Activated effector memory CD4-positive, alpha-beta T cell treated with anti-CD3 and anti-CD28 coated beads, Interleukin-2, amount 50 U/mL, for 16 hours (primary cell): ENCODE data around the gene ADAM17.
"Not testable (repeated sequence)": the region's sequence is repeated elsewhere in the genome, so short reads cannot be mapped to it uniquely, and the experiment has no call there.

ENCODE experiments used
- DNase-seq: peaks from one replicate; pipeline ENCODE4 v3.0.0-alpha.2; 2020

The ADAM17 gene

GRCh38 chr2:9555297-9556120 lies at the start of gene ADAM17:
ADAM17 (minus strand) TSS chr2:9555830; CDS start chr2:9555605, 225 bp downstream.
- peak; percentile 95 for DNase-seq

- DNase-seq: no peak
Measured at GRCh38 chr2:9602412-9602811, 46.8 kb upstream of the ADAM17 start.

- no peak for DNase-seq
Measured at GRCh38 chr2:9601397-9601796, 45.8 kb upstream of the ADAM17 start.

- no peak for DNase-seq
Measured at GRCh38 chr2:9599430-9599829, 43.8 kb upstream of the ADAM17 start.

GRCh38 chr2:9596621-9597311 lies 41.1 kb upstream of the ADAM17 start:
- no peak for DNase-seq

- no peak for DNase-seq
Measured at GRCh38 chr2:9595746-9596145, 40.1 kb upstream of the ADAM17 start.

GRCh38 chr2:9595256-9595655 lies 39.6 kb upstream of the ADAM17 start:
- DNase-seq: not testable (repeated sequence)

- no peak for DNase-seq
Measured at GRCh38 chr2:9594366-9595054, 38.9 kb upstream of the ADAM17 start.

GRCh38 chr2:9593925-9594324 lies 38.3 kb upstream of the ADAM17 start:
- DNase-seq: no peak

GRCh38 chr2:9592699-9593098 lies 37.1 kb upstream of the ADAM17 start:
- no peak for DNase-seq

GRCh38 chr2:9590641-9591040 lies 35.0 kb upstream of the ADAM17 start:
- DNase-seq: no peak

- no peak for DNase-seq
Measured at GRCh38 chr2:9586465-9586864, 30.8 kb upstream of the ADAM17 start.

- no peak for DNase-seq
Measured at GRCh38 chr2:9585486-9585885, 29.9 kb upstream of the ADAM17 start.

GRCh38 chr2:9584902-9585301 lies 29.3 kb upstream of the ADAM17 start:
- DNase-seq: not testable (repeated sequence)

- no peak for DNase-seq
Measured at GRCh38 chr2:9582624-9583023, 27.0 kb upstream of the ADAM17 start.

GRCh38 chr2:9578467-9579235 lies 23.0 kb upstream of the ADAM17 start:
- DNase-seq: no peak

- DNase-seq: no peak
Measured at GRCh38 chr2:9574331-9574730, 18.7 kb upstream of the ADAM17 start.

GRCh38 chr2:9573840-9574239 lies 18.2 kb upstream of the ADAM17 start:
- DNase-seq: no peak

- DNase-seq: no peak
Measured at GRCh38 chr2:9573013-9573720, 17.5 kb upstream of the ADAM17 start.

GRCh38 chr2:9570182-9571060 lies 14.8 kb upstream of the ADAM17 start:
- no peak for DNase-seq
